Activated B cell treated with CpG ODN at 0.5 μM for 24 hours (primary cell): ENCODE data around the gene PROM1. TPM values are rescaled to one million over a fixed set of nuclear protein-coding genes. Genes with fewer than 3 reads are reported as not detected.

Source experiments
- ATAC-seq: fragments of 200-7000 bp; cut with Tn5 transposase; one replicate; pipeline ENCODE4 v1.10.0; 2021; ENCODE audit warnings: low read depth, mild to moderate bottlenecking, moderate library complexity
- CTCF ChIA-PET: fragments of 350-600 bp; sonication (Branson Sonifier 250); formaldehyde crosslinking; loops from one replicate; lab custom pipeline; 2021; ENCODE audit warnings: antibody characterized with exemption; lab: Charles Lee
- POLR2A ChIA-PET: fragments of 350-600 bp; sonication (Branson Sonifier 250); formaldehyde crosslinking; loops from one replicate; lab custom pipeline; 2021; ENCODE audit warnings: antibody characterized with exemption; lab: Charles Lee
- DNase-seq: peaks from one replicate; pipeline ENCODE4 v3.0.0; 2022
- H3K27ac Mint-ChIP-seq: one replicate; pipeline ENCODE4 v1.8.0; 2020; ENCODE audit warnings: mixed read lengths
- H3K27me3 Mint-ChIP-seq: one replicate; pipeline ENCODE4 v1.8.0; 2021; ENCODE audit warnings: mixed read lengths
- H3K36me3 Mint-ChIP-seq: one replicate; pipeline ENCODE4 v1.8.0; 2021; ENCODE audit warnings: low read depth, mixed read lengths
- H3K4me1 Mint-ChIP-seq: one replicate; pipeline ENCODE4 v1.8.0; 2021; ENCODE audit warnings: mixed read lengths
- H3K4me3 Mint-ChIP-seq: one replicate; pipeline ENCODE4 v1.8.0; 2020; ENCODE audit warnings: mild to moderate bottlenecking, mixed read lengths
- H3K9me3 Mint-ChIP-seq: one replicate; pipeline ENCODE4 v1.8.0; 2020; ENCODE audit warnings: mixed read lengths
- CTCF ChIP-seq: fragments of 200-600 bp; IDR thresholded peaks from one replicate; pipeline ENCODE4 v1.8.0; 2022; ENCODE audit warnings: antibody characterized with exemption, mild to moderate bottlenecking
- intact Hi-C: fragments of 100-400 bp; cut with micrococcal nuclease; formaldehyde crosslinking; loops from one replicate; pipeline ENCODE4 v1.15.1; 2024
- total RNA-seq: library from RNA; stranded (reverse); gene quantifications from 2 replicates; pipeline ENCODE4 v1.2.3, GENCODE V29; 2022

The PROM1 gene
- total RNA-seq, 1 donor from 2014 or later, result not detected

DNA sequence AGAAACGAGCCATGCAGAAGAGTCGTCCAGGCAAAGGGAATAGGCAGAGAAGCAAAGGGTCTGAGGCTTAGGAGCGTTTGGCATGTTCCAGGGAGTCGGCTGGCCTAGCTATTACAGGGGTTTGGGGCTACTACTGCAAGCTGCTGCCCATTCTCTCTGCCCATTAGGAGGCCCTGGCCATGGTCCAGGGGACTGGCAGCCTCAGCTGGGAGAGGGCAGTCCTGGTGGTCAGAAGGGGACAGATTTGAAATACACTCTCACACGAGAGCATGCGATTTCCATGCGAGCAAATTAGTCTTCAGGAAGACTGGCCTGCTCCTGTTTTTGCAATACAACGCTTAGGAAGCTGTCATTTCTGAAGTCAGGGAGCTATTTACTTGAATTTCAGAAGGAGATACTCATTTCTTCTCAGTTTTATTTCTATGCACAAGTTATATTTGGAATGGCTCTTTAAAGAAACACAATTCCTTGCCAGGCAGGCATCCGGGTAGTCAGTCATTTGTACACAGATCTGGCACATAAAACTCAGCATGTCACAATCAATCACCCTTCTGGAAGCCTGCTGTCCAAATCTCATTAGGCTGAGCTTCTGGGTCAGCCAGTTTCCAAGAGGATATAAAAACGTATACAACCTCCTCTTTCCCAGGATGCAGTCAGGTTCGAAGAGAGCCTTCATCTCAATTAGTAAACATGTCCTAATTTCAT is 27.0 kb downstream of the PROM1 start:
- intact Hi-C loops, result no loop called here
- no peak overlapping the region for H3K4me3 Mint-ChIP-seq
- DNase-seq (no peak), ATAC-seq (no peak)
- H3K27me3 Mint-ChIP-seq, result peaks cover 17% of the 10 kb centered on the region
- ChIA-PET POLR2A (no interaction called here), CTCF (no interaction called here)
- no peak overlapping the region for H3K27ac Mint-ChIP-seq
- TF ChIP-seq CTCF, result no peak
- no peaks in the 10 kb centered on the region for H3K36me3 Mint-ChIP-seq
- H3K4me1 Mint-ChIP-seq, result peaks cover 12% of the 10 kb centered on the region
- no peaks in the 10 kb centered on the region for H3K9me3 Mint-ChIP-seq

DNA sequence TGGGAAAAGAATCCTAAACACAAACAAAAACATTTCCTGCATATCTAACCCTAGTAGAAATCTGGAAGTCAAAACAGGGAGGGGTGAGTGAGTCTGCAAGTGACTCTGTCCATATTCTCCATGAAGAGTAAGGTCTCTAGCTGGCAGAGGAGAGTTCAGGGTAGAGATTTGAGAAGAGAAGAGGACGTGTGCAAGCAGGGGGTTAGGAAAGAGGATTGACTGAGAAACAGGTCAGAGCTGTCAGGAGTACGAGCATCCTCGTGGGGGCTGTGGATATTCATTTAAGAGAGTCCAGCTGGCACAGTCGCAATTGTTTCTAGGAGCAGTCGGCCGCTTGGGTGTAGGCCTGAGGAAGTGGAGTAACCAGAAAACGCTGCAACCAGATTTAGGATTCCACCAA is 27.9 kb downstream of the PROM1 start:
- peaks cover 17% of the 10 kb centered on the region for H3K27me3 Mint-ChIP-seq
- no peaks in the 10 kb centered on the region for H3K36me3 Mint-ChIP-seq
- no peak for TF ChIP-seq CTCF
- H3K4me1 Mint-ChIP-seq, result peaks cover 12% of the 10 kb centered on the region
- ATAC-seq (no peak), DNase-seq (no peak)
- POLR2A ChIA-PET, result no interaction called here
- intact Hi-C loops, result no loop called here
- H3K9me3 Mint-ChIP-seq, result no peaks in the 10 kb centered on the region
- no peak overlapping the region for H3K4me3 Mint-ChIP-seq
- H3K27ac Mint-ChIP-seq, result no peak overlapping the region
- CTCF ChIA-PET, result no interaction called here

GRCh38 chr4:16055471-16055870 is 28.4 kb downstream of the PROM1 start:
- Mint-ChIP-seq H3K27me3 (peaks cover 17% of the 10 kb centered on the region), H3K9me3 (no peaks in the 10 kb centered on the region), H3K27ac (no peak overlapping the region), H3K4me3 (no peak overlapping the region), H3K4me1 (peaks cover 12% of the 10 kb centered on the region), H3K36me3 (no peaks in the 10 kb centered on the region)
- POLR2A ChIA-PET, result no interaction called here
- DNase-seq (no peak), ATAC-seq (no peak)
- intact Hi-C loops, result no loop called here
- CTCF ChIA-PET, result no interaction called here
- TF ChIP-seq CTCF, result no peak

DNA sequence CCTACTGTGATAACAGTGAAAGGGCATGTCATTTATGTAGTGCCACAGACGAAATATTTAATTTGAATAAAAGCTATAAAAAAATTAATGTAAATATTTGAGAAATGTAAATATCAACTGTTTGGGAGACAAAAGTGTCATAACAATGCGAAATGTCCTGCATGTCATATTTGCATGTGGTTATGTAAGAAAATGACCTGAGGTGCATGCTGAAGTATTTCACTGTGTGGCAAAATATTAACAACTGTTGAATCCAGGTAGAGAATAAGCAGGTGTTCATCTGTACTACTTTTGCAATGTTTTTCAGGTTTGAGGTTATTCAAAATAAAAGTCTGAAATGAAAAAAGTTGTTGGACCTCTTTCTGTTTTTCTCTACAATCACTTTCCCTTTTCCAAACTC is 30.9 kb downstream of the PROM1 start:
- TF ChIP-seq CTCF, result no peak
- ATAC-seq (no peak), DNase-seq (no peak)
- ChIA-PET POLR2A (no interaction called here), CTCF (no interaction called here)
- H3K27me3 Mint-ChIP-seq, result peaks cover 17% of the 10 kb centered on the region
- H3K4me1 Mint-ChIP-seq, result peaks cover 12% of the 10 kb centered on the region
- no peak overlapping the region for H3K4me3 Mint-ChIP-seq
- no peak overlapping the region for H3K27ac Mint-ChIP-seq
- H3K36me3 Mint-ChIP-seq, result no peaks in the 10 kb centered on the region
- no peaks in the 10 kb centered on the region for H3K9me3 Mint-ChIP-seq
- intact Hi-C loops, result no loop called here

DNA sequence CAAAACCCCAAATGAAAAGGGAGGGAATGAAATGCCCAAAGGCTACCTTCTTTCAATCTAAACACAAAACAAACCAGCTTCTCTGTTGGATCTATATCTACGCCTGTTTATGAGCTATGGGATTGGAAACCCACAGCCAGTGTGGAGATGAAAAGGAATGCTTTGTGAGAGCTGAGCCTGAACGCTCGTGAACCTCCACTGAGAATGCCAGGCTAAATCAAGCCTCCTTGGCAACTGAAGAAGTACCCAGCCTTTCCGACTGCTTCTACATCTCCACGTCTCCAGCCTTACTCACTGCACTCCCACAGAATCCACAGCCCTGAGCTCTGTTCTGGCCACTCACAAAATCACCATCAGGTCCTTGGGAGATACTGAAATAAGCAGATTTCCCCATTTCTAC is 31.8 kb downstream of the PROM1 start:
- ChIA-PET POLR2A (no interaction called here), CTCF (no interaction called here)
- no peak for DNase-seq
- TF ChIP-seq CTCF, result no peak
- no peak for ATAC-seq
- Mint-ChIP-seq H3K27me3 (peaks cover 17% of the 10 kb centered on the region), H3K4me3 (no peak overlapping the region), H3K36me3 (no peaks in the 10 kb centered on the region), H3K4me1 (peaks cover 12% of the 10 kb centered on the region), H3K27ac (no peak overlapping the region), H3K9me3 (no peaks in the 10 kb centered on the region)
- intact Hi-C loops, result no loop called here
